Astrocyte (in vitro differentiated cells and primary cell): ENCODE results near the gene MYPOP. TPM values are rescaled to one million over a fixed set of nuclear protein-coding genes. Genes with fewer than 3 reads are reported as not detected.

ENCODE experiments used
- DNase-seq: peaks from one replicate; pipeline ENCODE4 v3.0.0-alpha.2; 2010; ENCODE audit warnings: low read depth
- FAIRE-seq: peaks from 2 replicates; lab custom pipeline; 2011; peaks lifted over from hg19 to GRCh38; lab: Jason Lieb, UNC
- H2AFZ ChIP-seq: 2 replicates; pipeline ENCODE4 v1.6.0; 2012; ENCODE audit warnings: low read depth, low read length, inconsistent platforms
- H3K27ac ChIP-seq: 2 replicates; pipeline ENCODE4 v1.5.1; 2011; ENCODE audit warnings: low read depth, low read length, inconsistent platforms
- H3K27me3 ChIP-seq: 2 replicates; pipeline ENCODE4 v1.6.0; 2011; ENCODE audit warnings: low read length, inconsistent platforms; ENCODE audit not compliant: insufficient read depth
- H3K36me3 ChIP-seq: 2 replicates; pipeline ENCODE4 v1.5.1; 2011; ENCODE audit warnings: low read length, inconsistent platforms; ENCODE audit not compliant: insufficient read depth
- H3K4me1 ChIP-seq: 2 replicates; pipeline ENCODE4 v1.5.1; 2011; ENCODE audit warnings: low read length, inconsistent platforms; ENCODE audit not compliant: insufficient read depth
- H3K4me2 ChIP-seq: 2 replicates; pipeline ENCODE4 v1.6.0; 2012; ENCODE audit warnings: low read length, inconsistent platforms
- H3K4me3 ChIP-seq: 2 replicates; pipeline ENCODE4 v1.5.1; 2011; ENCODE audit warnings: low read depth, mild to moderate bottlenecking, low read length, inconsistent platforms; ENCODE audit not compliant: insufficient read depth
- H3K79me2 ChIP-seq: 2 replicates; pipeline ENCODE4 v1.6.0; 2012; ENCODE audit warnings: mild to moderate bottlenecking, low read length, inconsistent platforms; ENCODE audit not compliant: insufficient read depth
- H3K9ac ChIP-seq: 2 replicates; pipeline ENCODE4 v1.6.0; 2012; ENCODE audit warnings: mild to moderate bottlenecking, low read length, inconsistent platforms
- H3K9me3 ChIP-seq: 2 replicates; pipeline ENCODE4 v1.5.1; 2012; ENCODE audit warnings: low read depth, mild to moderate bottlenecking, low read length, inconsistent platforms; ENCODE audit not compliant: insufficient read depth
- H4K20me1 ChIP-seq: 2 replicates; pipeline ENCODE4 v1.6.0; 2012; ENCODE audit warnings: low read length, inconsistent platforms; ENCODE audit not compliant: insufficient read depth
- H3K27ac Mint-ChIP-seq: one replicate; pipeline ENCODE4 v1.8.0; 2021; ENCODE audit warnings: mild to moderate bottlenecking, mixed read lengths; ENCODE audit not compliant: unreplicated experiment
- H3K27me3 Mint-ChIP-seq: one replicate; pipeline ENCODE4 v1.8.0; 2021; ENCODE audit warnings: low read depth, mixed read lengths; ENCODE audit not compliant: unreplicated experiment
- H3K36me3 Mint-ChIP-seq: one replicate; pipeline ENCODE4 v1.8.0; 2021; ENCODE audit warnings: low read depth, mixed read lengths; ENCODE audit not compliant: unreplicated experiment
- H3K4me1 Mint-ChIP-seq: one replicate; pipeline ENCODE4 v1.8.0; 2021; ENCODE audit warnings: low read depth, mixed read lengths; ENCODE audit not compliant: unreplicated experiment
- H3K4me3 Mint-ChIP-seq: one replicate; pipeline ENCODE4 v1.8.0; 2021; ENCODE audit warnings: mild to moderate bottlenecking, moderate library complexity, mixed read lengths; ENCODE audit not compliant: unreplicated experiment
- H3K9me3 Mint-ChIP-seq: one replicate; pipeline ENCODE4 v1.8.0; 2021; ENCODE audit warnings: mild to moderate bottlenecking, mixed read lengths; ENCODE audit not compliant: unreplicated experiment
- CTCF ChIP-seq: IDR thresholded peaks from 2 replicates; pipeline ENCODE4 v1.5.1; 2011; ENCODE audit warnings: low read depth, mild to moderate bottlenecking, inconsistent platforms, low read length, moderate library complexity; ENCODE audit not compliant: insufficient read depth
- EZH2 ChIP-seq: IDR thresholded peaks from 2 replicates; pipeline ENCODE4 v1.6.1; 2012; ENCODE audit warnings: mild to moderate bottlenecking, low read length, inconsistent platforms; ENCODE audit not compliant: insufficient read depth
- total RNA-seq: library from RNA; stranded (reverse); gene quantifications from 2 replicates; pipeline ENCODE4 v1.2.1, GENCODE V29; 2021

Gene MYPOP
- total RNA-seq, 1 donor from 2014 or later, result 11.0 TPM

- no peaks in the 10 kb centered on the region for H3K9me3 ChIP-seq
- no peaks in the 10 kb centered on the region for H3K36me3 ChIP-seq
- H3K79me2 ChIP-seq, result no peaks in the 10 kb centered on the region
- Mint-ChIP-seq H3K36me3 (peaks cover 22% of the 10 kb centered on the region), H3K4me3 (no peak overlapping the region), H3K4me1 (no peaks in the 10 kb centered on the region), H3K27me3 (peaks cover 14% of the 10 kb centered on the region), H3K9me3 (peaks cover 3% of the 10 kb centered on the region), H3K27ac (no peak overlapping the region)
- no peak overlapping the region for H3K4me2 ChIP-seq
- no peak overlapping the region for H3K9ac ChIP-seq
- DNase-seq (no peak), FAIRE-seq (no peak)
- TF ChIP-seq CTCF (no peak), EZH2 (no peak)
- no peaks in the 10 kb centered on the region for H3K4me1 ChIP-seq
- peaks cover 3% of the 10 kb centered on the region for H3K27me3 ChIP-seq
- no peaks in the 10 kb centered on the region for H4K20me1 ChIP-seq
- no peak overlapping the region for H2AFZ ChIP-seq
- no peak overlapping the region for H3K27ac ChIP-seq
- no peak overlapping the region for H3K4me3 ChIP-seq
These were observed 37.5 kb upstream of the MYPOP start for GRCh38 chr19:45939792-45940514.

DNA sequence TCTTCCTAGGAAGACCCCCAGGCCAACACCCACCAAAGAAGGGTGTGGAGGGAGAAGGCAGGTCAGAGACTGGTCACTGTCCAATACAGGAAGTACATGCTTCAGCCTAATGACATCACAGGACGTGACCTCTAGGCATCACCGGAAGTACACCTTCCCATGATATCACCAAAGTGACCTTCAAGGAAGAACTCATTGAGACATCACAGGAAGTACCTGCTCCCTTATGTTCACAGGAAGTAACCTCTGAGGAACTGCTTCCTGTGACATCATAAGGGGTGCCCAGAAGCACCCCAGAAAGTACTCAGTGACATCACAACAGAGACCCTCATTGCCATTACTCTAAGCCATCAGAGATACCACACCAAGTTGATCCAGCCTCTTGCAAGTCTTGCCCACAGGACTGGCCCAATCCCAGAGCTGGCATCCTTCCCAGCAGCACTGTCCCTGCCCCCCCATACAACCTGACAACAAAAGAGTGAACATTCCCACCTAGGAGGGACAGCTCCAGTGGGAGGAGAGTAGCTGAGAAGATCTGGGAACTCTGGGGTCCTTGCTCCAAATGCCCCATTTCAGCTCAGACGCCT is 36.4 kb upstream of the MYPOP start:
- TF ChIP-seq EZH2 (no peak), CTCF (no peak)
- Mint-ChIP-seq H3K4me1 (no peaks in the 10 kb centered on the region), H3K9me3 (peaks cover 3% of the 10 kb centered on the region), H3K36me3 (peaks cover 18% of the 10 kb centered on the region), H3K27me3 (peaks cover 14% of the 10 kb centered on the region), H3K27ac (no peak overlapping the region), H3K4me3 (no peak overlapping the region)
- H3K4me2 ChIP-seq, result no peak overlapping the region
- DNase-seq, result no peak
- no peaks in the 10 kb centered on the region for H3K36me3 ChIP-seq
- no peak overlapping the region for H3K4me3 ChIP-seq
- no peaks in the 10 kb centered on the region for H3K9me3 ChIP-seq
- H3K79me2 ChIP-seq, result no peaks in the 10 kb centered on the region
- no peak overlapping the region for H2AFZ ChIP-seq
- peaks cover 3% of the 10 kb centered on the region for H3K27me3 ChIP-seq
- peak; percentile 34 for FAIRE-seq
- no peak overlapping the region for H3K9ac ChIP-seq
- H3K27ac ChIP-seq, result no peak overlapping the region
- H3K4me1 ChIP-seq, result no peaks in the 10 kb centered on the region
- no peaks in the 10 kb centered on the region for H4K20me1 ChIP-seq

DNA sequence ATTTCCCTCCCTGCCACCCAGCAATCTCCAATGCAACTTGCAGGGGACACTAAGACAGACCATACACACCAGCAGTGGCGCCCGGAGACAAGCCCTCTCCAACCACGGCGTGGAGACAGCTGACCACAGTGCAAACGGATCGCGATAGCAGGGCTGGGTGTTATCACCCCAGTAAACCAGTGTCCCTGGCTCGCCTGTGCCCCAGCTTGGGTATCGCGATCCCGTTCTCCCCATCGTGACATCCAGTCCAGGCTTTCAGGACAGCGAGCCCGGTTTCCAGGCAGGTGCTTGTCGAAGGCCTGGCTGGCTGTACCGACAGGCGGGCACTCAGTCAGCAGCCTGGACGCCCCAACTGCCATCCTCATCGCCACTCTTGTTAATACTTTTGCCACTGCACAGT is 32.9 kb upstream of the MYPOP start:
- Mint-ChIP-seq H3K4me3 (no peak overlapping the region), H3K27me3 (peaks cover 26% of the 10 kb centered on the region), H3K4me1 (no peaks in the 10 kb centered on the region), H3K36me3 (peaks cover 8% of the 10 kb centered on the region), H3K27ac (no peak overlapping the region), H3K9me3 (peaks cover 1% of the 10 kb centered on the region)
- TF ChIP-seq EZH2 (no peak), CTCF (no peak)
- Histone ChIP-seq H3K27ac (no peak overlapping the region), H4K20me1 (no peaks in the 10 kb centered on the region), H3K4me1 (no peaks in the 10 kb centered on the region), H3K79me2 (no peaks in the 10 kb centered on the region), H3K4me3 (no peak overlapping the region), H3K9ac (no peak overlapping the region), H3K27me3 (peaks cover 4% of the 10 kb centered on the region), H2AFZ (no peak overlapping the region), H3K36me3 (no peaks in the 10 kb centered on the region), H3K9me3 (no peaks in the 10 kb centered on the region), H3K4me2 (no peak overlapping the region)
- DNase-seq, result no peak
- FAIRE-seq, result no peak
